Suprapubic skin (tissue), 4 donors: ENCODE measurements around the gene CALHM1. TPM values are rescaled to one million over a fixed set of nuclear protein-coding genes. Genes with fewer than 3 reads are reported as not detected.
"Not testable (repeated sequence)": the region's sequence is repeated elsewhere in the genome, so short reads cannot be mapped to it uniquely, and the experiment has no call there.

Source experiments
- DNase-seq, 2 donors: peaks; one replicate each; pipeline ENCODE4 v3.0.0-alpha.2; 2019; ENCODE audit warnings: low spot score in 2 of 2
- H3K27ac ChIP-seq: fragments of 200-600 bp; sonication (generic); one replicate; pipeline ENCODE4 v1.5.1; 2019
- H3K27me3 ChIP-seq: fragments of 200-600 bp; sonication (generic); one replicate; pipeline ENCODE4 v1.5.1; 2019
- H3K36me3 ChIP-seq: fragments of 200-600 bp; sonication (generic); one replicate; pipeline ENCODE4 v1.5.1; 2019
- H3K4me1 ChIP-seq: fragments of 200-600 bp; sonication (generic); one replicate; pipeline ENCODE4 v1.5.1; 2019
- H3K4me3 ChIP-seq: fragments of 200-600 bp; sonication (generic); one replicate; pipeline ENCODE4 v1.5.1; 2019; ENCODE audit warnings: mild to moderate bottlenecking
- H3K9me3 ChIP-seq: fragments of 200-600 bp; sonication (generic); one replicate; pipeline ENCODE4 v1.5.1; 2019
- EP300 ChIP-seq: sonication (generic); formaldehyde crosslinking; IDR thresholded peaks from one replicate; pipeline ENCODE4 v1.6.1; 2017; ENCODE audit warnings: antibody characterized with exemption
- POLR2A ChIP-seq, 2 donors: fragments of 450-650 bp; IDR thresholded peaks; one replicate each; pipeline ENCODE4 v1.6.1; 2017; ENCODE audit warnings: antibody characterized with exemption in 2 of 2, mild to moderate bottlenecking in 2 of 2, moderate library complexity in 2 of 2
- POLR2AphosphoS5 ChIP-seq, 3 donors: sonication (generic); formaldehyde crosslinking; IDR thresholded peaks; one replicate each; pipeline ENCODE4 v1.6.1; 2017; ENCODE audit warnings: antibody characterized with exemption in 3 of 3
- WGBS: methylation state at CpG from one replicate; pipeline ENCODE4 v1.1.5; 2018; 5-methylcytosine and 5-hydroxymethylcytosine counted together
- total RNA-seq, 4 donors: library from RNA; depleted of rRNA; stranded (reverse); fragments of >200 nt; gene quantifications; one replicate each; pipeline ENCODE4 v1.1.0, GENCODE V29; 2016
- TF ChIP-seq, protein P1 (sequence below), 2 donors: fragments of 200-600 bp in 1 of 2; fragments of 450-650 bp in 1 of 2; sonication (generic) in 1 of 2; IDR thresholded peaks; one replicate each; pipeline ENCODE4 v1.5.1; 2016 to 2019; ENCODE audit warnings: antibody characterized with exemption in 2 of 2, mild to moderate bottlenecking in 1 of 2, moderate library complexity in 1 of 2

CALHM1 gene, protein sequence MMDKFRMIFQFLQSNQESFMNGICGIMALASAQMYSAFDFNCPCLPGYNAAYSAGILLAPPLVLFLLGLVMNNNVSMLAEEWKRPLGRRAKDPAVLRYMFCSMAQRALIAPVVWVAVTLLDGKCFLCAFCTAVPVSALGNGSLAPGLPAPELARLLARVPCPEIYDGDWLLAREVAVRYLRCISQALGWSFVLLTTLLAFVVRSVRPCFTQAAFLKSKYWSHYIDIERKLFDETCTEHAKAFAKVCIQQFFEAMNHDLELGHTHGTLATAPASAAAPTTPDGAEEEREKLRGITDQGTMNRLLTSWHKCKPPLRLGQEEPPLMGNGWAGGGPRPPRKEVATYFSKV
- not detected for total RNA-seq

DNA sequence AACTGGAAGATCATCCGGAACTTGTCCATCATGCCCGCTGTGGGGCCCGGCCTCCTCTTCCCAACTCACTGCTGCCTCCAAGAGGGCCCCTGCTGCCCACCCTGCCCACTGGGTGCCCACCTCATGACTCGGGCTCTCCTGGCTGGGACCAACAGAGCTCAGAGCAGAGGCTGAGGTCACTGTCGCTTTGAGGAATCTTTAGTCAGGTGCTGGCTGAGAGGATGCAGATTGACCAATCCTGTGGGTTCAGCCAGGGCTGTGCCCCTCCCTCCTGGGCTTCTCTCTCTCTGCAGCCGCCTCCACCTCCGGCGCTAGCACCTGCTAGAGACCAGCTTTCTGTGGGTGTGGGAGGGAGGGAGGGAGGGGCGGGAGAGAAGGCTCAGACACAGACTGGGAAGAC, at the start of gene CALHM1:
CALHM1 (minus strand) TSS at position 181 of the 400 bp plus-strand sequence; CDS start at position 32, 149 bp downstream.
- Histone ChIP-seq H3K9me3 (no peaks in the 10 kb centered on the region), H3K36me3 (no peaks in the 10 kb centered on the region), H3K27ac (no peak within 1 kb of the TSS), H3K4me3 (no peak within 1 kb of the TSS), H3K27me3 (no peaks in the 10 kb centered on the region), H3K4me1 (peaks cover 4% of the 10 kb centered on the region)
- 60% methylated on average over 6 of the region's 9 CpGs for WGBS
- TF ChIP-seq, protein P1, sequence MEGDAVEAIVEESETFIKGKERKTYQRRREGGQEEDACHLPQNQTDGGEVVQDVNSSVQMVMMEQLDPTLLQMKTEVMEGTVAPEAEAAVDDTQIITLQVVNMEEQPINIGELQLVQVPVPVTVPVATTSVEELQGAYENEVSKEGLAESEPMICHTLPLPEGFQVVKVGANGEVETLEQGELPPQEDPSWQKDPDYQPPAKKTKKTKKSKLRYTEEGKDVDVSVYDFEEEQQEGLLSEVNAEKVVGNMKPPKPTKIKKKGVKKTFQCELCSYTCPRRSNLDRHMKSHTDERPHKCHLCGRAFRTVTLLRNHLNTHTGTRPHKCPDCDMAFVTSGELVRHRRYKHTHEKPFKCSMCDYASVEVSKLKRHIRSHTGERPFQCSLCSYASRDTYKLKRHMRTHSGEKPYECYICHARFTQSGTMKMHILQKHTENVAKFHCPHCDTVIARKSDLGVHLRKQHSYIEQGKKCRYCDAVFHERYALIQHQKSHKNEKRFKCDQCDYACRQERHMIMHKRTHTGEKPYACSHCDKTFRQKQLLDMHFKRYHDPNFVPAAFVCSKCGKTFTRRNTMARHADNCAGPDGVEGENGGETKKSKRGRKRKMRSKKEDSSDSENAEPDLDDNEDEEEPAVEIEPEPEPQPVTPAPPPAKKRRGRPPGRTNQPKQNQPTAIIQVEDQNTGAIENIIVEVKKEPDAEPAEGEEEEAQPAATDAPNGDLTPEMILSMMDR (IDR thresholded peaks at IDR 0.05), result no peak
- DNase-seq, result no peak

DNA sequence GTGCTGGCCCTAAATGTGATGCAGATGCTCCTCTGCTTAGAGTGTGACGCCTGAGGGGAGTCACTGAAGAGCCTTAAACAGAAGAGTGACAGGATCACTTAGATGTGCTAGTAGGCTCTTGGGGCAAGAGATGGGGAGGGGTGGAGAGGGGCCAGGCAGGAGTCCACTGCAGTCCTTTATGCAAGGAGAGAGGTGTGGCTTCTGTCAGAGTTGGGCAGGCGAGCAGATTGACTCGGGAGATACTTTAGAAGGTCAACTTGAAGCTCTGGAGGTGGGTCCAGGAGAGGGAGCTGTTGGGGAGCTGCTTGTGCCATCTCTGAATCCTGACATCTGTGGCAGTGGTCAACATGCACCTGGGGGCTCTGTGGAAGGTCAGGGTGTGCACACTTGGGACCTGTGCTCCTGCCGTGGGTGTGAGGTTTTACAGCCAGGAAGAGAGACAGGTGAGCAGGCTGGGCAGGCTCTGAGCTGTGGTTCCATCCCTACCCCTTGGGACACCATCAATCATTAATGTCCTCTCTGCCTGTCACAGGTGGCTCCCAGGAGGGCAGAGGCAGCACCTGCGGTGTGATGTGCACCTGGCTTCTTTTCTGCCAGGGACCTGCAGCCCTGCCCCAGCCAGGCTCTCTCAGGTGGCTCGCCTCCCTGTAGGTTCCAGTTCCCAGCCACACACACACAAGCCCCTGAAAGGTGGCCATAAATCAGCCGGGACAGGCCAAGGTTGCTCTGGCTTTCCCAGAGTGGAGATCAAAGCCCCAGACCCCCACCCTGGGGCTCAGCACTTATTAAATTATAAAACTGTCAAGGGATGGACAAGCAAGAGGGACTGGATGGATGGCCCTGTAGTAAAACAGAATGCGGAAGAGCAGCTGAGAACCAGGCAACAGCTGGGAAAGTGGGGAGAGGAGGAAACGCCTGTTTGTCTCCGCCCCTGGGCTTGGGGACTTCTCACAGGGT, 48.8 kb upstream of the CALHM1 start:
- Histone ChIP-seq H3K27ac (no peak overlapping the region), H3K4me1 (no peaks in the 10 kb centered on the region), H3K9me3 (no peaks in the 10 kb centered on the region), H3K4me3 (no peak overlapping the region), H3K36me3 (no peaks in the 10 kb centered on the region), H3K27me3 (peaks cover 14% of the 10 kb centered on the region)
- 61% methylated on average over 8 of the region's 10 CpGs for WGBS
- DNase-seq, result peak in 1 of 2 donors; percentile 41
- no peak for TF ChIP-seq POLR2AphosphoS5 (IDR thresholded peaks at IDR 0.05)
- no peak for TF ChIP-seq POLR2A (IDR thresholded peaks at IDR 0.05)
- no peak for TF ChIP-seq EP300
- TF ChIP-seq, protein P1 (IDR thresholded peaks at IDR 0.05), result no peak

- whole genome bisulfite sequencing, result 80% methylated on average over 4 of the region's 4 CpGs
- H3K9me3 ChIP-seq, result no peaks in the 10 kb centered on the region
- H3K4me1 ChIP-seq, result no peaks in the 10 kb centered on the region
- H3K36me3 ChIP-seq, result no peaks in the 10 kb centered on the region
- no peak overlapping the region for H3K27ac ChIP-seq
- no peak overlapping the region for H3K4me3 ChIP-seq
- peak in 1 of 2 donors; percentile 45 for DNase-seq
- peaks cover 14% of the 10 kb centered on the region for H3K27me3 ChIP-seq
- TF ChIP-seq POLR2A (IDR thresholded peaks at IDR 0.05) (no peak), EP300 (no peak), POLR2AphosphoS5 (IDR thresholded peaks at IDR 0.05) (no peak)
- TF ChIP-seq, protein P1 (IDR thresholded peaks at IDR 0.05), result no peak
Measured at GRCh38 chr10:103506061-103506460, 47.4 kb upstream of the CALHM1 start.

DNA sequence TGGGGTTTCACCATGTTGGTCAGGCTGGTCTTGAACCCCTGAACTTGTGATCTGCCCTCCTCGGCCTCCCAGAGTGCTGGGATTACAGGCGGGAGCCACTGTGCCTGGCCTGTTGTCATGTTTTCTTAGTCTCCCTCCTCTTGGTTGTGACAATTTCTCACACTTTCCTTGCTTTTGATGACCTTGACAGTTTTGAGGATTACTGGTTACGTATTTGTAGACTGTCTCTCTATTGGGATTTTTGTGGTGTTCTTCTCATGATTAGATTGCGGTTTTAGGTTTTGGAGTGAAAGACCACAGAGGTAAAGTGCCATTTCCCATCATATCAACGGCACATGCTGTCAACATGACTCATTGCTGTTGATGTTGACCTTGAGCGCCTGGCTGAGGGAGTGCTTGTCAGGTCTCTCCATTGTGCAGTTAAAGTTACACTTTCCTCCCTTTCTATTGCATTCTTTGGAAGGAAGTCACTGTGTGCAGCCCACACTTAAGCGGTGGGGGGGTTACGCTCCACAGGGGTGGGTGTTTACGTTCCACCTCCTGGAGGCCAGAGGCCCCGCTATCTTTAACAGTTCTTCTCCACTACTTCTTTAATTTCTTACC, 45.6 kb upstream of the CALHM1 start:
- H3K27me3 ChIP-seq, result peaks cover 28% of the 10 kb centered on the region
- no peaks in the 10 kb centered on the region for H3K9me3 ChIP-seq
- DNase-seq, result no peak
- no peak overlapping the region for H3K27ac ChIP-seq
- H3K4me1 ChIP-seq, result no peaks in the 10 kb centered on the region
- TF ChIP-seq EP300 (no peak), POLR2AphosphoS5 (IDR thresholded peaks at IDR 0.05) (no peak), POLR2A (IDR thresholded peaks at IDR 0.05) (no peak)
- TF ChIP-seq, protein P1 (IDR thresholded peaks at IDR 0.05), result no peak
- H3K4me3 ChIP-seq, result no peak overlapping the region
- 76% methylated on average over 10 of the region's 10 CpGs for WGBS
- no peaks in the 10 kb centered on the region for H3K36me3 ChIP-seq

DNA sequence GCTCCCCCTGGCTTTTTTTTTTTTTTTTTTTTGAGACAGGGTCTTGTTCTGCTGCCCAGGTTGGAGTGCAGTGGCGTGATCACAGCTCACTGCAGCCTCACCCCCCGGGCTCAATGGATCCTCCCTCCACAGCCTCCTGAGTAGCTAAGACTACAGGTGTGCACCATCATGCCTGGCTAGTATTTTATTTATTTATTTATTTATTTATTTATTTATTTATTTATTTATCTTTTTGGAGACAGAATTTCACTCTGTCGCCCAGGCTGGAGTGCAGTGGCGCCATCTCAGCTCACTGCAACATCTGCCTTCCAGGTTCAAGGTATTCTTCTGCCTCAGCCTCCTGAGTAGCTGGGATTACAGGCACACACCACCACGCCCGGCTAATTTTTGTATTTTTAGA, 45.1 kb upstream of the CALHM1 start:
- peaks cover 28% of the 10 kb centered on the region for H3K27me3 ChIP-seq

More for the DNA sequence above, 45.1 kb upstream of the CALHM1 start:
- not testable (repeated sequence) for H3K9me3 ChIP-seq, H3K4me3 ChIP-seq, H3K36me3 ChIP-seq, H3K4me1 ChIP-seq, H3K27ac ChIP-seq
- WGBS, result 93% methylated on average over 6 of the region's 6 CpGs
- peak in 1 of 2 donors; percentile 7 for DNase-seq
